H1 (cell line): ENCODE data around the gene TMEM131L. TPM values are rescaled to one million over a fixed set of nuclear protein-coding genes. Genes with fewer than 3 reads are reported as not detected.

Source experiments
- CREB1 ChIP-seq: IDR thresholded peaks from 2 replicates; pipeline ENCODE4 v1.6.1; 2012; ENCODE audit warnings: inconsistent platforms
- HDAC2 ChIP-seq, 2 experiments: fragments of 300-600 bp in 1 of 2; sonication (generic) in 1 of 2; IDR thresholded peaks; 2 replicates each; pipeline ENCODE4 v1.6.1; 2011 to 2012; ENCODE audit warnings: low read depth in 2 of 2, low read length in 2 of 2, mild to moderate bottlenecking in 2 of 2, moderate library complexity in 2 of 2, borderline replicate concordance in 1 of 2, inconsistent platforms in 1 of 2
- TAF1 ChIP-seq: IDR thresholded peaks from 2 replicates; pipeline ENCODE4 v1.6.1; 2011; ENCODE audit warnings: mild to moderate bottlenecking, low read depth, low read length
- polyA plus RNA-seq, 7 experiments: library from polyadenylated mRNA; depleted of rRNA in 3 of 7; stranded (reverse) in 5 of 7; unstranded in 2 of 7; fragments of >200 nt in 5 of 7; fragments of 200-250 nt in 2 of 7; gene quantifications; 1 replicate in 5 of 7; 2 replicates in 1 of 7; 4 replicates in 1 of 7; pipeline versions ENCODE4 v1.2.1 to v1.2.3, GENCODE V29; 2011 to 2013; ENCODE audit warnings: missing spikeins in 2 of 7, mixed read lengths in 2 of 7
- total RNA-seq: library from RNA; stranded (reverse); fragmentation: NEBNext Ultra II Directional; extraction: Animal tissue kit (Norgen Biotek cat#: 25700); gene quantifications from 2 replicates; pipeline ENCODE4 v1.2.1, GENCODE V29; 2021
- TF ChIP-seq, protein P1 (sequence below): fragments of 300-600 bp; sonication (generic); IDR thresholded peaks from 2 replicates; pipeline ENCODE4 v1.7.1; 2012; ENCODE audit warnings: low read length, moderate library complexity, mild to moderate bottlenecking, inconsistent platforms; ENCODE audit not compliant: insufficient replicate concordance

The TMEM131L gene
- total and polyA plus RNA-seq, 2 of the 8 experiments (the other 6 are each of a cell fraction or from before 2014, with no cell fraction given), result 14.3 to 26.1 TPM

- TF ChIP-seq, protein P1, sequence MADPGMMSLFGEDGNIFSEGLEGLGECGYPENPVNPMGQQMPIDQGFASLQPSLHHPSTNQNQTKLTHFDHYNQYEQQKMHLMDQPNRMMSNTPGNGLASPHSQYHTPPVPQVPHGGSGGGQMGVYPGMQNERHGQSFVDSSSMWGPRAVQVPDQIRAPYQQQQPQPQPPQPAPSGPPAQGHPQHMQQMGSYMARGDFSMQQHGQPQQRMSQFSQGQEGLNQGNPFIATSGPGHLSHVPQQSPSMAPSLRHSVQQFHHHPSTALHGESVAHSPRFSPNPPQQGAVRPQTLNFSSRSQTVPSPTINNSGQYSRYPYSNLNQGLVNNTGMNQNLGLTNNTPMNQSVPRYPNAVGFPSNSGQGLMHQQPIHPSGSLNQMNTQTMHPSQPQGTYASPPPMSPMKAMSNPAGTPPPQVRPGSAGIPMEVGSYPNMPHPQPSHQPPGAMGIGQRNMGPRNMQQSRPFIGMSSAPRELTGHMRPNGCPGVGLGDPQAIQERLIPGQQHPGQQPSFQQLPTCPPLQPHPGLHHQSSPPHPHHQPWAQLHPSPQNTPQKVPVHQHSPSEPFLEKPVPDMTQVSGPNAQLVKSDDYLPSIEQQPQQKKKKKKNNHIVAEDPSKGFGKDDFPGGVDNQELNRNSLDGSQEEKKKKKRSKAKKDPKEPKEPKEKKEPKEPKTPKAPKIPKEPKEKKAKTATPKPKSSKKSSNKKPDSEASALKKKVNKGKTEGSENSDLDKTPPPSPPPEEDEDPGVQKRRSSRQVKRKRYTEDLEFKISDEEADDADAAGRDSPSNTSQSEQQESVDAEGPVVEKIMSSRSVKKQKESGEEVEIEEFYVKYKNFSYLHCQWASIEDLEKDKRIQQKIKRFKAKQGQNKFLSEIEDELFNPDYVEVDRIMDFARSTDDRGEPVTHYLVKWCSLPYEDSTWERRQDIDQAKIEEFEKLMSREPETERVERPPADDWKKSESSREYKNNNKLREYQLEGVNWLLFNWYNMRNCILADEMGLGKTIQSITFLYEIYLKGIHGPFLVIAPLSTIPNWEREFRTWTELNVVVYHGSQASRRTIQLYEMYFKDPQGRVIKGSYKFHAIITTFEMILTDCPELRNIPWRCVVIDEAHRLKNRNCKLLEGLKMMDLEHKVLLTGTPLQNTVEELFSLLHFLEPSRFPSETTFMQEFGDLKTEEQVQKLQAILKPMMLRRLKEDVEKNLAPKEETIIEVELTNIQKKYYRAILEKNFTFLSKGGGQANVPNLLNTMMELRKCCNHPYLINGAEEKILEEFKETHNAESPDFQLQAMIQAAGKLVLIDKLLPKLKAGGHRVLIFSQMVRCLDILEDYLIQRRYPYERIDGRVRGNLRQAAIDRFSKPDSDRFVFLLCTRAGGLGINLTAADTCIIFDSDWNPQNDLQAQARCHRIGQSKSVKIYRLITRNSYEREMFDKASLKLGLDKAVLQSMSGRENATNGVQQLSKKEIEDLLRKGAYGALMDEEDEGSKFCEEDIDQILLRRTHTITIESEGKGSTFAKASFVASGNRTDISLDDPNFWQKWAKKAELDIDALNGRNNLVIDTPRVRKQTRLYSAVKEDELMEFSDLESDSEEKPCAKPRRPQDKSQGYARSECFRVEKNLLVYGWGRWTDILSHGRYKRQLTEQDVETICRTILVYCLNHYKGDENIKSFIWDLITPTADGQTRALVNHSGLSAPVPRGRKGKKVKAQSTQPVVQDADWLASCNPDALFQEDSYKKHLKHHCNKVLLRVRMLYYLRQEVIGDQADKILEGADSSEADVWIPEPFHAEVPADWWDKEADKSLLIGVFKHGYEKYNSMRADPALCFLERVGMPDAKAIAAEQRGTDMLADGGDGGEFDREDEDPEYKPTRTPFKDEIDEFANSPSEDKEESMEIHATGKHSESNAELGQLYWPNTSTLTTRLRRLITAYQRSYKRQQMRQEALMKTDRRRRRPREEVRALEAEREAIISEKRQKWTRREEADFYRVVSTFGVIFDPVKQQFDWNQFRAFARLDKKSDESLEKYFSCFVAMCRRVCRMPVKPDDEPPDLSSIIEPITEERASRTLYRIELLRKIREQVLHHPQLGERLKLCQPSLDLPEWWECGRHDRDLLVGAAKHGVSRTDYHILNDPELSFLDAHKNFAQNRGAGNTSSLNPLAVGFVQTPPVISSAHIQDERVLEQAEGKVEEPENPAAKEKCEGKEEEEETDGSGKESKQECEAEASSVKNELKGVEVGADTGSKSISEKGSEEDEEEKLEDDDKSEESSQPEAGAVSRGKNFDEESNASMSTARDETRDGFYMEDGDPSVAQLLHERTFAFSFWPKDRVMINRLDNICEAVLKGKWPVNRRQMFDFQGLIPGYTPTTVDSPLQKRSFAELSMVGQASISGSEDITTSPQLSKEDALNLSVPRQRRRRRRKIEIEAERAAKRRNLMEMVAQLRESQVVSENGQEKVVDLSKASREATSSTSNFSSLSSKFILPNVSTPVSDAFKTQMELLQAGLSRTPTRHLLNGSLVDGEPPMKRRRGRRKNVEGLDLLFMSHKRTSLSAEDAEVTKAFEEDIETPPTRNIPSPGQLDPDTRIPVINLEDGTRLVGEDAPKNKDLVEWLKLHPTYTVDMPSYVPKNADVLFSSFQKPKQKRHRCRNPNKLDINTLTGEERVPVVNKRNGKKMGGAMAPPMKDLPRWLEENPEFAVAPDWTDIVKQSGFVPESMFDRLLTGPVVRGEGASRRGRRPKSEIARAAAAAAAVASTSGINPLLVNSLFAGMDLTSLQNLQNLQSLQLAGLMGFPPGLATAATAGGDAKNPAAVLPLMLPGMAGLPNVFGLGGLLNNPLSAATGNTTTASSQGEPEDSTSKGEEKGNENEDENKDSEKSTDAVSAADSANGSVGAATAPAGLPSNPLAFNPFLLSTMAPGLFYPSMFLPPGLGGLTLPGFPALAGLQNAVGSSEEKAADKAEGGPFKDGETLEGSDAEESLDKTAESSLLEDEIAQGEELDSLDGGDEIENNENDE, result no peak
- TF ChIP-seq CREB1, result no peak
- TF ChIP-seq HDAC2 (IDR thresholded peaks at IDR 0.05; ENCODE audit: borderline replicate concordance in 1 of 2, low read depth in 2 of 2, low read length in 2 of 2), result no peak
- no peak for TF ChIP-seq TAF1
Measured at GRCh38 chr4:153513596-153513995, 47.4 kb downstream of the TMEM131L start (continued).
